ENCODE data around the gene ADGRG1. TPM values are rescaled to one million over a fixed set of nuclear protein-coding genes. Genes with fewer than 3 reads are reported as not detected.

ADGRG1 gene
- total and polyA plus RNA-seq, 2 donors (not counting 1 experiment from before 2014, with no cell fraction given): 1.6 to 1.8 TPM

DNA sequence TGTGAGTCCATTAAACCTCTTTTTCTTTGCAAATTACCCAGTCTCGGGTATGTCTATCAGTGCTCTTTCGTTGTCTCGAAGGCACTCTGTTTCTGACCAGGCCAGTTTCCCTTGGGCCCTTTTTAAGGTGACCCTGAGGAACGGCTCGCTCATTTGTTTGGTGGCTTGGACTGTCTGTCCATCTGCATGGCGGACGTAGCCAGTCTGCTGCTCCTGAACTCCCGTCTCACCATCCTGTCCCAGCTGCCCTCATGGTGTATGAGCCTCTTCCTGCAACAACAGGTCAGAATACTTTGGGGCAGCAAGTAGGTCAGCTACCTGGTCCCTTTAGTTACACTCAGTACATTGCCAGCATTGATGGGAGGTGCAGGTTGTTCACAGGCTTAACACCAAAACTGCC lies 85.2 kb downstream of the ADGRG1 start:
- TF ChIP-seq, protein P1, sequence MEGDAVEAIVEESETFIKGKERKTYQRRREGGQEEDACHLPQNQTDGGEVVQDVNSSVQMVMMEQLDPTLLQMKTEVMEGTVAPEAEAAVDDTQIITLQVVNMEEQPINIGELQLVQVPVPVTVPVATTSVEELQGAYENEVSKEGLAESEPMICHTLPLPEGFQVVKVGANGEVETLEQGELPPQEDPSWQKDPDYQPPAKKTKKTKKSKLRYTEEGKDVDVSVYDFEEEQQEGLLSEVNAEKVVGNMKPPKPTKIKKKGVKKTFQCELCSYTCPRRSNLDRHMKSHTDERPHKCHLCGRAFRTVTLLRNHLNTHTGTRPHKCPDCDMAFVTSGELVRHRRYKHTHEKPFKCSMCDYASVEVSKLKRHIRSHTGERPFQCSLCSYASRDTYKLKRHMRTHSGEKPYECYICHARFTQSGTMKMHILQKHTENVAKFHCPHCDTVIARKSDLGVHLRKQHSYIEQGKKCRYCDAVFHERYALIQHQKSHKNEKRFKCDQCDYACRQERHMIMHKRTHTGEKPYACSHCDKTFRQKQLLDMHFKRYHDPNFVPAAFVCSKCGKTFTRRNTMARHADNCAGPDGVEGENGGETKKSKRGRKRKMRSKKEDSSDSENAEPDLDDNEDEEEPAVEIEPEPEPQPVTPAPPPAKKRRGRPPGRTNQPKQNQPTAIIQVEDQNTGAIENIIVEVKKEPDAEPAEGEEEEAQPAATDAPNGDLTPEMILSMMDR (conservative IDR thresholded peaks at IDR 0.05 in 1 of 2, IDR thresholded peaks at IDR 0.05 in 1 of 2; ENCODE audit: low read depth in 1 of 2, low read length in 2 of 2): no peak
- no peak for TF ChIP-seq EZH2 (IDR thresholded peaks at IDR 0.05; ENCODE audit: low read length, missing control alignments)
- no peak for DNase-seq (ENCODE audit: low read depth in 2 of 2)
- Histone ChIP-seq H3K4me2 (ENCODE audit: extremely low read depth, insufficient read depth, low read length) (no peak overlapping the region), H3K9me3 (ENCODE audit: control insufficient read depth, insufficient read depth, low read depth, low read length) (no peaks in the 10 kb centered on the region), H3K79me2 (ENCODE audit: control insufficient read depth, insufficient read depth, low read length) (no peaks in the 10 kb centered on the region), H3K4me1 (ENCODE audit: control insufficient read depth, extremely low read depth, insufficient read depth, low read length) (no peaks in the 10 kb centered on the region), H3K27ac (ENCODE audit: insufficient read depth, low read length) (no peak overlapping the region), H3K9ac (ENCODE audit: insufficient read depth, low read length) (no peak overlapping the region), H3K27me3 (ENCODE audit: control insufficient read depth, insufficient read depth, low read length) (peaks cover 16% of the 10 kb centered on the region), H2AFZ (ENCODE audit: low read length) (no peak overlapping the region), H3K4me3 (replicated peaks in 1 of 4; ENCODE audit: control extremely low read depth in 1 of 4, insufficient read depth in 1 of 4, low read depth in 3 of 4, low read length in 4 of 4) (no peak overlapping the region), H3K36me3 (ENCODE audit: control insufficient read depth, insufficient read depth, low read length) (no peaks in the 10 kb centered on the region), H4K20me1 (ENCODE audit: control insufficient read depth, extremely low read depth, insufficient read depth, low read length) (no peaks in the 10 kb centered on the region)

GRCh38 chr16:57714047-57714446 lies 85.6 kb downstream of the ADGRG1 start:
- H3K36me3 ChIP-seq (ENCODE audit: control insufficient read depth, insufficient read depth, low read length): no peaks in the 10 kb centered on the region
- no peaks in the 10 kb centered on the region for H3K4me1 ChIP-seq (ENCODE audit: control insufficient read depth, extremely low read depth, insufficient read depth, low read length)
- no peak overlapping the region for H3K9ac ChIP-seq (ENCODE audit: insufficient read depth, low read length)
- no peaks in the 10 kb centered on the region for H3K9me3 ChIP-seq (ENCODE audit: control insufficient read depth, insufficient read depth, low read depth, low read length)
- no peak for DNase-seq (ENCODE audit: low read depth in 2 of 2)
- TF ChIP-seq, protein P1 (conservative IDR thresholded peaks at IDR 0.05 in 1 of 2, IDR thresholded peaks at IDR 0.05 in 1 of 2; ENCODE audit: low read depth in 1 of 2, low read length in 2 of 2): no peak
- TF ChIP-seq EZH2 (IDR thresholded peaks at IDR 0.05; ENCODE audit: low read length, missing control alignments): no peak
- H3K79me2 ChIP-seq (ENCODE audit: control insufficient read depth, insufficient read depth, low read length): no peaks in the 10 kb centered on the region
- H3K27me3 ChIP-seq (ENCODE audit: control insufficient read depth, insufficient read depth, low read length): peaks cover 16% of the 10 kb centered on the region
- H2AFZ ChIP-seq (ENCODE audit: low read length): no peak overlapping the region
- no peaks in the 10 kb centered on the region for H4K20me1 ChIP-seq (ENCODE audit: control insufficient read depth, extremely low read depth, insufficient read depth, low read length)
- no peak overlapping the region for H3K4me3 ChIP-seq (replicated peaks in 1 of 4; ENCODE audit: control extremely low read depth in 1 of 4, insufficient read depth in 1 of 4, low read depth in 3 of 4, low read length in 4 of 4)
- no peak overlapping the region for H3K4me2 ChIP-seq (ENCODE audit: extremely low read depth, insufficient read depth, low read length)
- H3K27ac ChIP-seq (ENCODE audit: insufficient read depth, low read length): no peak overlapping the region

Other genes with a start within 250 kb of the ADGRG1 start
- not detected in 2 replicates for gene CCL17, start 223.9 kb upstream of the ADGRG1 start, total RNA-seq
- gene CCL17, start 223.9 kb upstream of the ADGRG1 start, polyA plus RNA-seq: not detected in 2 replicates
- gene CIAPIN1, start 181.2 kb upstream of the ADGRG1 start, total RNA-seq: 38.3 and 39.5 TPM in 2 replicates
- 40.2 and 47.0 TPM in 2 replicates for gene CIAPIN1, start 181.2 kb upstream of the ADGRG1 start, polyA plus RNA-seq
- 36.2 and 51.2 TPM in 2 replicates for gene COQ9, start 181.2 kb upstream of the ADGRG1 start, total RNA-seq
- 44.4 and 62.2 TPM in 2 replicates for gene COQ9, start 181.2 kb upstream of the ADGRG1 start, polyA plus RNA-seq
- 105 and 106 TPM in 2 replicates for gene POLR2C, start 166.0 kb upstream of the ADGRG1 start, total RNA-seq
- gene POLR2C, start 166.0 kb upstream of the ADGRG1 start, polyA plus RNA-seq: 84.0 and 98.2 TPM in 2 replicates
- 12.3 and 12.6 TPM in 2 replicates for gene DOK4, start 142.1 kb upstream of the ADGRG1 start, total RNA-seq
- gene DOK4, start 142.1 kb upstream of the ADGRG1 start, polyA plus RNA-seq: 11.6 and 15.0 TPM in 2 replicates
- gene CCDC102A, start 92.1 kb upstream of the ADGRG1 start, total RNA-seq: 13.6 and 16.7 TPM in 2 replicates
- gene CCDC102A, start 92.1 kb upstream of the ADGRG1 start, polyA plus RNA-seq: 4.4 and 7.1 TPM in 2 replicates
- gene ADGRG5, start 86.0 kb upstream of the ADGRG1 start, total RNA-seq: not detected in 2 replicates
- not detected in 2 replicates for gene ADGRG5, start 86.0 kb upstream of the ADGRG1 start, polyA plus RNA-seq
- gene ADGRG3, start 39.7 kb downstream of the ADGRG1 start, total RNA-seq: not detected in 2 replicates
- gene ADGRG3, start 39.7 kb downstream of the ADGRG1 start, polyA plus RNA-seq: not detected in 2 replicates
- gene DRC7, start 66.2 kb downstream of the ADGRG1 start, total RNA-seq: under 0.01 TPM in 1 of 2 replicates, not detected in the other
- not detected in 2 replicates for gene DRC7, start 66.2 kb downstream of the ADGRG1 start, polyA plus RNA-seq
- 11.0 and 15.2 TPM in 2 replicates for gene KATNB1, start 107.1 kb downstream of the ADGRG1 start, total RNA-seq
- 6.7 and 9.5 TPM in 2 replicates for gene KATNB1, start 107.1 kb downstream of the ADGRG1 start, polyA plus RNA-seq
- gene KIFC3, start 173.9 kb downstream of the ADGRG1 start, total RNA-seq: 30.3 and 44.9 TPM in 2 replicates
- 13.8 and 17.8 TPM in 2 replicates for gene KIFC3, start 173.9 kb downstream of the ADGRG1 start, polyA plus RNA-seq